ENCODE measurements around the gene CALHM5.

Gene CALHM5

GRCh38 chr6:116511424-116512110 is at the start of gene CALHM5:
CALHM5 (plus strand) TSS chr6:116511639; CDS start chr6:116511697, 58 bp downstream.
- Histone ChIP-seq H3K4me1 (ENCODE audit: control insufficient read depth, insufficient read depth, low read length) (peaks cover 10% of the 10 kb centered on the region), H3K27me3 (ENCODE audit: control insufficient read depth in 1 of 2, insufficient read depth in 2 of 2, low read length in 2 of 2) (no peaks in the 10 kb centered on the region), H3K27ac (ENCODE audit: low read length) (peak within 1 kb of the TSS; percentile 82), H3K9ac (ENCODE audit: low read length in 2 of 2) (peak within 1 kb of the TSS; percentile 4 to 74), H3K9me3 (ENCODE audit: control insufficient read depth in 2 of 2, low read length in 2 of 2) (no peaks in the 10 kb centered on the region), H3K36me3 (ENCODE audit: control insufficient read depth in 2 of 2, insufficient read depth in 2 of 2, low read length in 2 of 2) (peaks cover 0 to 7% of the 10 kb centered on the region in 2 donors), H3K4me3 (ENCODE audit: low read length in 2 of 2) (peak within 1 kb of the TSS; percentile 67 to 77)

- peaks cover 3% of the 10 kb centered on the region for H3K4me1 ChIP-seq (ENCODE audit: control insufficient read depth, insufficient read depth, low read length)
- H3K4me3 ChIP-seq (ENCODE audit: low read length in 2 of 2) = peak overlapping the region; percentile 63 to 72
- H3K36me3 ChIP-seq (ENCODE audit: control insufficient read depth in 2 of 2, insufficient read depth in 2 of 2, low read length in 2 of 2) = no peaks in the 10 kb centered on the region
- H3K27ac ChIP-seq (ENCODE audit: low read length) = no peak overlapping the region
- peaks cover 7 to 19% of the 10 kb centered on the region in 2 donors for H3K27me3 ChIP-seq (ENCODE audit: control insufficient read depth in 1 of 2, insufficient read depth in 2 of 2, low read length in 2 of 2)
- H3K9ac ChIP-seq (ENCODE audit: low read length in 2 of 2) = no peak overlapping the region
- no peaks in the 10 kb centered on the region for H3K9me3 ChIP-seq (ENCODE audit: control insufficient read depth in 2 of 2, low read length in 2 of 2)
Observed at GRCh38 chr6:116461932-116462885, 49.2 kb upstream of the CALHM5 start.

GRCh38 chr6:116463301-116463700 is 48.1 kb upstream of the CALHM5 start:
- H3K27me3 ChIP-seq (ENCODE audit: control insufficient read depth in 1 of 2, insufficient read depth in 2 of 2, low read length in 2 of 2) = peaks cover 7 to 19% of the 10 kb centered on the region in 2 donors
- H3K36me3 ChIP-seq (ENCODE audit: control insufficient read depth in 2 of 2, insufficient read depth in 2 of 2, low read length in 2 of 2) = no peaks in the 10 kb centered on the region
- no peak overlapping the region for H3K4me3 ChIP-seq (ENCODE audit: low read length in 2 of 2)
- H3K4me1 ChIP-seq (ENCODE audit: control insufficient read depth, insufficient read depth, low read length) = peaks cover 3% of the 10 kb centered on the region
- H3K9ac ChIP-seq (ENCODE audit: low read length in 2 of 2) = no peak overlapping the region
- H3K9me3 ChIP-seq (ENCODE audit: control insufficient read depth in 2 of 2, low read length in 2 of 2) = no peaks in the 10 kb centered on the region
- no peak overlapping the region for H3K27ac ChIP-seq (ENCODE audit: low read length)

GRCh38 chr6:116465246-116465645 is 46.2 kb upstream of the CALHM5 start:
- Histone ChIP-seq H3K4me1 (ENCODE audit: control insufficient read depth, insufficient read depth, low read length) (peaks cover 3% of the 10 kb centered on the region), H3K27ac (ENCODE audit: low read length) (no peak overlapping the region), H3K4me3 (ENCODE audit: low read length in 2 of 2) (no peak overlapping the region), H3K9ac (ENCODE audit: low read length in 2 of 2) (no peak overlapping the region), H3K9me3 (ENCODE audit: control insufficient read depth in 2 of 2, low read length in 2 of 2) (no peaks in the 10 kb centered on the region), H3K27me3 (ENCODE audit: control insufficient read depth in 1 of 2, insufficient read depth in 2 of 2, low read length in 2 of 2) (peaks cover 7 to 19% of the 10 kb centered on the region in 2 donors), H3K36me3 (ENCODE audit: control insufficient read depth in 2 of 2, insufficient read depth in 2 of 2, low read length in 2 of 2) (no peaks in the 10 kb centered on the region)

GRCh38 chr6:116467096-116467495 is 44.3 kb upstream of the CALHM5 start:
- Histone ChIP-seq H3K4me1 (ENCODE audit: control insufficient read depth, insufficient read depth, low read length) (peaks cover 3% of the 10 kb centered on the region), H3K4me3 (ENCODE audit: low read length in 2 of 2) (no peak overlapping the region), H3K9ac (ENCODE audit: low read length in 2 of 2) (no peak overlapping the region), H3K36me3 (ENCODE audit: control insufficient read depth in 2 of 2, insufficient read depth in 2 of 2, low read length in 2 of 2) (no peaks in the 10 kb centered on the region), H3K27ac (ENCODE audit: low read length) (no peak overlapping the region), H3K27me3 (ENCODE audit: control insufficient read depth in 1 of 2, insufficient read depth in 2 of 2, low read length in 2 of 2) (peaks cover 7 to 15% of the 10 kb centered on the region in 2 donors), H3K9me3 (ENCODE audit: control insufficient read depth in 2 of 2, low read length in 2 of 2) (no peaks in the 10 kb centered on the region)

- no peaks in the 10 kb centered on the region for H3K9me3 ChIP-seq (ENCODE audit: control insufficient read depth in 2 of 2, low read length in 2 of 2)
- H3K9ac ChIP-seq (ENCODE audit: low read length in 2 of 2) = no peak overlapping the region
- no peak overlapping the region for H3K27ac ChIP-seq (ENCODE audit: low read length)
- no peaks in the 10 kb centered on the region for H3K36me3 ChIP-seq (ENCODE audit: control insufficient read depth in 2 of 2, insufficient read depth in 2 of 2, low read length in 2 of 2)
- no peak overlapping the region for H3K4me3 ChIP-seq (ENCODE audit: low read length in 2 of 2)
- H3K27me3 ChIP-seq (ENCODE audit: control insufficient read depth in 1 of 2, insufficient read depth in 2 of 2, low read length in 2 of 2) = peaks cover 4 to 10% of the 10 kb centered on the region in 2 donors
- H3K4me1 ChIP-seq (ENCODE audit: control insufficient read depth, insufficient read depth, low read length) = peaks cover under 1% of the 10 kb centered on the region
Observed at GRCh38 chr6:116467514-116467913, 43.9 kb upstream of the CALHM5 start.

GRCh38 chr6:116468293-116468692 is 43.1 kb upstream of the CALHM5 start:
- H3K27ac ChIP-seq (ENCODE audit: low read length) = no peak overlapping the region
- no peak overlapping the region for H3K4me3 ChIP-seq (ENCODE audit: low read length in 2 of 2)
- H3K27me3 ChIP-seq (ENCODE audit: control insufficient read depth in 1 of 2, insufficient read depth in 2 of 2, low read length in 2 of 2) = peaks cover 0 to 5% of the 10 kb centered on the region in 2 donors
- no peaks in the 10 kb centered on the region for H3K4me1 ChIP-seq (ENCODE audit: control insufficient read depth, insufficient read depth, low read length)
- H3K9ac ChIP-seq (ENCODE audit: low read length in 2 of 2) = no peak overlapping the region
- no peaks in the 10 kb centered on the region for H3K9me3 ChIP-seq (ENCODE audit: control insufficient read depth in 2 of 2, low read length in 2 of 2)
- no peaks in the 10 kb centered on the region for H3K36me3 ChIP-seq (ENCODE audit: control insufficient read depth in 2 of 2, insufficient read depth in 2 of 2, low read length in 2 of 2)

- Histone ChIP-seq H3K27ac (ENCODE audit: low read length) (no peak overlapping the region), H3K9ac (ENCODE audit: low read length in 2 of 2) (no peak overlapping the region), H3K4me3 (ENCODE audit: low read length in 2 of 2) (no peak overlapping the region), H3K4me1 (ENCODE audit: control insufficient read depth, insufficient read depth, low read length) (no peaks in the 10 kb centered on the region), H3K27me3 (ENCODE audit: control insufficient read depth in 1 of 2, insufficient read depth in 2 of 2, low read length in 2 of 2) (no peaks in the 10 kb centered on the region), H3K36me3 (ENCODE audit: control insufficient read depth in 2 of 2, insufficient read depth in 2 of 2, low read length in 2 of 2) (no peaks in the 10 kb centered on the region), H3K9me3 (ENCODE audit: control insufficient read depth in 2 of 2, low read length in 2 of 2) (no peaks in the 10 kb centered on the region)
Observed at GRCh38 chr6:116471531-116471930, 39.9 kb upstream of the CALHM5 start.

GRCh38 chr6:116472706-116473105 is 38.7 kb upstream of the CALHM5 start:
- H3K9me3 ChIP-seq (ENCODE audit: control insufficient read depth in 2 of 2, low read length in 2 of 2) = no peaks in the 10 kb centered on the region
- H3K27ac ChIP-seq (ENCODE audit: low read length) = no peak overlapping the region
- no peak overlapping the region for H3K4me3 ChIP-seq (ENCODE audit: low read length in 2 of 2)
- H3K9ac ChIP-seq (ENCODE audit: low read length in 2 of 2) = no peak overlapping the region
- no peaks in the 10 kb centered on the region for H3K36me3 ChIP-seq (ENCODE audit: control insufficient read depth in 2 of 2, insufficient read depth in 2 of 2, low read length in 2 of 2)
- H3K27me3 ChIP-seq (ENCODE audit: control insufficient read depth in 1 of 2, insufficient read depth in 2 of 2, low read length in 2 of 2) = no peaks in the 10 kb centered on the region
- no peaks in the 10 kb centered on the region for H3K4me1 ChIP-seq (ENCODE audit: control insufficient read depth, insufficient read depth, low read length)

GRCh38 chr6:116475141-116475540 is 36.3 kb upstream of the CALHM5 start:
- H3K27me3 ChIP-seq (ENCODE audit: control insufficient read depth in 1 of 2, insufficient read depth in 2 of 2, low read length in 2 of 2) = no peaks in the 10 kb centered on the region
- H3K9me3 ChIP-seq (ENCODE audit: control insufficient read depth in 2 of 2, low read length in 2 of 2) = no peaks in the 10 kb centered on the region
- H3K9ac ChIP-seq (ENCODE audit: low read length in 2 of 2) = no peak overlapping the region
- no peaks in the 10 kb centered on the region for H3K4me1 ChIP-seq (ENCODE audit: control insufficient read depth, insufficient read depth, low read length)
- H3K27ac ChIP-seq (ENCODE audit: low read length) = no peak overlapping the region
- no peaks in the 10 kb centered on the region for H3K36me3 ChIP-seq (ENCODE audit: control insufficient read depth in 2 of 2, insufficient read depth in 2 of 2, low read length in 2 of 2)
- no peak overlapping the region for H3K4me3 ChIP-seq (ENCODE audit: low read length in 2 of 2)

Data from stomach smooth muscle (tissue), 2 donors.